Mammary epithelial cell (primary cell): ENCODE data around the gene CTNNBIP1.

Source experiments
- EZH2 ChIP-seq: IDR thresholded peaks from 2 replicates; pipeline ENCODE4 v1.6.1; 2012; ENCODE audit warnings: low read length, inconsistent platforms, borderline replicate concordance
- TF ChIP-seq, protein P1 (sequence below), 2 donors: IDR thresholded peaks in 1 of 2; conservative IDR thresholded peaks in 1 of 2; 2 replicates each; pipeline ENCODE4 v1.5.1; 2011 to 2012; ENCODE audit warnings: inconsistent platforms in 2 of 2, low read length in 2 of 2, mild to moderate bottlenecking in 2 of 2, control low read depth in 1 of 2, low read depth in 1 of 2; ENCODE audit not compliant: insufficient read depth in 1 of 2; ENCODE audit errors: extremely low read depth in 1 of 2

DNA sequence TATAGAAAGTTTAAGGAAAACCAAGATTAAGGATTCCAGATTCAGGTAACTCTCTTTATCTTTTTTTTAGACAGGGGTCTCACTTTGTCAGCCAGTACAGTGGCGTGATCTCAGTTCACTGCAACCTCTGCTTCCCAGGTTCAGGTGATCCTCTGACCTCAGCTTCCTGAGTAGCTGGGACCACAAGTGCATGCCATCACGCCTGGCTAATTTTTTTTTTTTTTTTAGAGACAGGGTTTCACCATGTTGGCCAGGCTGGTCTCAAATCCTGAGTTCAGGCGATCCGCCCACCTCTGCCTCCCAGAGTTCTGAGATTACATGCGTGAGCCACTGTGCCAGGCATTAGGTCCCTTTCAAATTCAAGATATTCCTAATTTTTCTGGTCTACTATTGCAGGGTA, 17.2 kb upstream of the CTNNBIP1 start:
- TF ChIP-seq, protein P1, sequence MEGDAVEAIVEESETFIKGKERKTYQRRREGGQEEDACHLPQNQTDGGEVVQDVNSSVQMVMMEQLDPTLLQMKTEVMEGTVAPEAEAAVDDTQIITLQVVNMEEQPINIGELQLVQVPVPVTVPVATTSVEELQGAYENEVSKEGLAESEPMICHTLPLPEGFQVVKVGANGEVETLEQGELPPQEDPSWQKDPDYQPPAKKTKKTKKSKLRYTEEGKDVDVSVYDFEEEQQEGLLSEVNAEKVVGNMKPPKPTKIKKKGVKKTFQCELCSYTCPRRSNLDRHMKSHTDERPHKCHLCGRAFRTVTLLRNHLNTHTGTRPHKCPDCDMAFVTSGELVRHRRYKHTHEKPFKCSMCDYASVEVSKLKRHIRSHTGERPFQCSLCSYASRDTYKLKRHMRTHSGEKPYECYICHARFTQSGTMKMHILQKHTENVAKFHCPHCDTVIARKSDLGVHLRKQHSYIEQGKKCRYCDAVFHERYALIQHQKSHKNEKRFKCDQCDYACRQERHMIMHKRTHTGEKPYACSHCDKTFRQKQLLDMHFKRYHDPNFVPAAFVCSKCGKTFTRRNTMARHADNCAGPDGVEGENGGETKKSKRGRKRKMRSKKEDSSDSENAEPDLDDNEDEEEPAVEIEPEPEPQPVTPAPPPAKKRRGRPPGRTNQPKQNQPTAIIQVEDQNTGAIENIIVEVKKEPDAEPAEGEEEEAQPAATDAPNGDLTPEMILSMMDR (conservative IDR thresholded peaks at IDR 0.05 in 1 of 2, IDR thresholded peaks at IDR 0.05 in 1 of 2; ENCODE audit: extremely low read depth in 1 of 2, insufficient read depth in 1 of 2, low read depth in 1 of 2, low read length in 2 of 2): no peak
- no peak for TF ChIP-seq EZH2
